Activated B cell treated with CpG ODN at 0.5 μM for 24 hours (primary cell): Measurements from ENCODE around the gene MEIS2. TPM values are rescaled to one million over a fixed set of nuclear protein-coding genes. Genes with fewer than 3 reads are reported as not detected.

Experiments used
- ATAC-seq: fragments of 200-7000 bp; cut with Tn5 transposase; one replicate; pipeline ENCODE4 v1.10.0; 2021; ENCODE audit warnings: low read depth, mild to moderate bottlenecking, moderate library complexity
- CTCF ChIA-PET: fragments of 350-600 bp; sonication (Branson Sonifier 250); formaldehyde crosslinking; loops from one replicate; lab custom pipeline; 2021; ENCODE audit warnings: antibody characterized with exemption; lab: Charles Lee
- POLR2A ChIA-PET: fragments of 350-600 bp; sonication (Branson Sonifier 250); formaldehyde crosslinking; loops from one replicate; lab custom pipeline; 2021; ENCODE audit warnings: antibody characterized with exemption; lab: Charles Lee
- DNase-seq: peaks from one replicate; pipeline ENCODE4 v3.0.0; 2022
- H3K27ac Mint-ChIP-seq: one replicate; pipeline ENCODE4 v1.8.0; 2020; ENCODE audit warnings: mixed read lengths
- H3K27me3 Mint-ChIP-seq: one replicate; pipeline ENCODE4 v1.8.0; 2021; ENCODE audit warnings: mixed read lengths
- H3K36me3 Mint-ChIP-seq: one replicate; pipeline ENCODE4 v1.8.0; 2021; ENCODE audit warnings: low read depth, mixed read lengths
- H3K4me1 Mint-ChIP-seq: one replicate; pipeline ENCODE4 v1.8.0; 2021; ENCODE audit warnings: mixed read lengths
- H3K4me3 Mint-ChIP-seq: one replicate; pipeline ENCODE4 v1.8.0; 2020; ENCODE audit warnings: mild to moderate bottlenecking, mixed read lengths
- H3K9me3 Mint-ChIP-seq: one replicate; pipeline ENCODE4 v1.8.0; 2020; ENCODE audit warnings: mixed read lengths
- CTCF ChIP-seq: fragments of 200-600 bp; IDR thresholded peaks from one replicate; pipeline ENCODE4 v1.8.0; 2022; ENCODE audit warnings: antibody characterized with exemption, mild to moderate bottlenecking
- intact Hi-C: fragments of 100-400 bp; cut with micrococcal nuclease; formaldehyde crosslinking; loops from one replicate; pipeline ENCODE4 v1.15.1; 2024
- total RNA-seq: library from RNA; stranded (reverse); gene quantifications from 2 replicates; pipeline ENCODE4 v1.2.3, GENCODE V29; 2022

Gene MEIS2
- total RNA-seq, 1 donor from 2014 or later, result 0.24 TPM

- H3K4me1 Mint-ChIP-seq, result no peaks in the 10 kb centered on the region
- POLR2A ChIA-PET, result no interaction called here
- H3K27ac Mint-ChIP-seq, result no peak overlapping the region
- TF ChIP-seq CTCF, result no peak
- no peaks in the 10 kb centered on the region for H3K9me3 Mint-ChIP-seq
- intact Hi-C loops, result no loop called here
- H3K27me3 Mint-ChIP-seq, result no peaks in the 10 kb centered on the region
- DNase-seq (no peak), ATAC-seq (no peak)
- H3K4me3 Mint-ChIP-seq, result no peak overlapping the region
- CTCF ChIA-PET, result no interaction called here
- no peaks in the 10 kb centered on the region for H3K36me3 Mint-ChIP-seq
Observed at GRCh38 chr15:37044915-37045648, 55.3 kb downstream of the MEIS2 start.

- no peak for TF ChIP-seq CTCF
- POLR2A ChIA-PET, result no interaction called here
- no peak for ATAC-seq
- Mint-ChIP-seq H3K27ac (no peak overlapping the region), H3K4me3 (no peak overlapping the region), H3K9me3 (no peaks in the 10 kb centered on the region), H3K4me1 (no peaks in the 10 kb centered on the region), H3K27me3 (no peaks in the 10 kb centered on the region), H3K36me3 (no peaks in the 10 kb centered on the region)
- CTCF ChIA-PET, result no interaction called here
- intact Hi-C loops, result no loop called here
- DNase-seq, result no peak
Observed at GRCh38 chr15:37041836-37042235, 58.5 kb downstream of the MEIS2 start.

GRCh38 chr15:37041042-37041441, 59.3 kb downstream of the MEIS2 start:
- ATAC-seq (no peak), DNase-seq (no peak)
- Mint-ChIP-seq H3K27ac (no peak overlapping the region), H3K36me3 (no peaks in the 10 kb centered on the region), H3K4me1 (no peaks in the 10 kb centered on the region), H3K27me3 (no peaks in the 10 kb centered on the region), H3K4me3 (no peak overlapping the region), H3K9me3 (no peaks in the 10 kb centered on the region)
- TF ChIP-seq CTCF, result no peak
- intact Hi-C loops, result no loop called here
- ChIA-PET POLR2A (no interaction called here), CTCF (no interaction called here)

- no peak overlapping the region for H3K4me3 Mint-ChIP-seq
- CTCF ChIA-PET, result no interaction called here
Observed at GRCh38 chr15:37040072-37040742, 60.1 kb downstream of the MEIS2 start.

More at GRCh38 chr15:37040072-37040742, 60.1 kb downstream of the MEIS2 start:
- no peak for ATAC-seq
- intact Hi-C loops, result no loop called here
- POLR2A ChIA-PET, result no interaction called here
- no peaks in the 10 kb centered on the region for H3K27me3 Mint-ChIP-seq
- H3K36me3 Mint-ChIP-seq, result no peaks in the 10 kb centered on the region
- H3K4me1 Mint-ChIP-seq, result no peaks in the 10 kb centered on the region
- H3K9me3 Mint-ChIP-seq, result no peaks in the 10 kb centered on the region
- DNase-seq, result no peak
- no peak overlapping the region for H3K27ac Mint-ChIP-seq
- TF ChIP-seq CTCF, result no peak
